BJ (cell line): ENCODE data around the gene CWC22. TPM values are rescaled to one million over a fixed set of nuclear protein-coding genes. Genes with fewer than 3 reads are reported as not detected.

ENCODE experiments used
- CTCF ChIA-PET: fragments of 350-600 bp; formaldehyde crosslinking; extraction: SDS; loops from one replicate; lab custom pipeline; 2021; ENCODE audit warnings: antibody characterized with exemption, inconsistent platforms; lab: Yijun Ruan, JAX
- POLR2A ChIA-PET: fragments of 300-600 bp; sonication (Branson Sonifier 250); formaldehyde crosslinking; extraction: SDS; loops from one replicate; lab custom pipeline; 2021; ENCODE audit warnings: antibody characterized with exemption; lab: Charles Lee
- DNase-seq: peaks from one replicate; pipeline ENCODE4 v3.0.0-alpha.2; 2011; ENCODE audit warnings: low read depth
- H3K27me3 ChIP-seq: 2 replicates; pipeline ENCODE4 v1.6.0; 2011; ENCODE audit warnings: low read length; ENCODE audit not compliant: control insufficient read depth, insufficient read depth
- H3K36me3 ChIP-seq: 2 replicates; pipeline ENCODE4 v1.5.1; 2011; ENCODE audit warnings: low read length; ENCODE audit not compliant: control insufficient read depth, insufficient read depth
- H3K4me3 ChIP-seq: 2 replicates; pipeline ENCODE4 v1.5.1; 2011; ENCODE audit warnings: low read depth, mild to moderate bottlenecking, control low read depth, low read length
- CTCF ChIP-seq: IDR thresholded peaks from 2 replicates; pipeline ENCODE4 v1.5.1; 2011; ENCODE audit warnings: low read depth, mild to moderate bottlenecking, control low read depth, inconsistent platforms, low read length, moderate library complexity; ENCODE audit not compliant: insufficient read depth
- polyA plus RNA-seq: library from polyadenylated mRNA; depleted of rRNA; stranded (reverse); fragments of >200 nt; gene quantifications from 2 replicates; pipeline ENCODE4 v1.2.3, GENCODE V29; 2011

CWC22 gene
- polyA plus RNA-seq, 1 experiment = 1.2 TPM

- CTCF ChIA-PET = no interaction called here
- Histone ChIP-seq H3K27me3 (no peaks in the 10 kb centered on the region), H3K36me3 (no peaks in the 10 kb centered on the region), H3K4me3 (no peak overlapping the region)
- no peak for TF ChIP-seq CTCF
- no peak for DNase-seq
- POLR2A ChIA-PET = no interaction called here
Measured at GRCh38 chr2:180029575-180029974, 22.5 kb upstream of the CWC22 start.

GRCh38 chr2:180021850-180022249 lies 14.8 kb upstream of the CWC22 start:
- Histone ChIP-seq H3K4me3 (no peak overlapping the region), H3K27me3 (0 out of 2 replicates have a peak, but pooled peaks cover 1% of the 10 kb centered on the region), H3K36me3 (no peaks in the 10 kb centered on the region)
- ChIA-PET CTCF (interaction anchor here (1.2 kb wide), 1 partner anchor 17 kb away, joined by 3 read pairs; no protein-coding TSS in a partner anchor), POLR2A (no interaction called here)
- no peak for DNase-seq
- TF ChIP-seq CTCF = no peak

- CTCF ChIA-PET = interaction anchor here (1.0 kb wide), 1 partner anchor 21 kb away, joined by 4 read pairs; no protein-coding TSS in a partner anchor
- no peak for DNase-seq
Measured at GRCh38 chr2:180017784-180018183, 10.7 kb upstream of the CWC22 start.

GRCh38 chr2:180016937-180017336 lies 9.8 kb upstream of the CWC22 start:
- Histone ChIP-seq H3K27me3 (no peaks in the 10 kb centered on the region), H3K4me3 (no peak overlapping the region), H3K36me3 (no peaks in the 10 kb centered on the region)
- ChIA-PET POLR2A (no interaction called here), CTCF (interaction anchor here (1.0 kb wide), 1 partner anchor 22 kb away, joined by 4 read pairs; no protein-coding TSS in a partner anchor)
- DNase-seq = no peak
- no peak for TF ChIP-seq CTCF

More at GRCh38 chr2:180017784-180018183, 10.7 kb upstream of the CWC22 start:
- no peak overlapping the region for H3K4me3 ChIP-seq
- no peaks in the 10 kb centered on the region for H3K27me3 ChIP-seq
- no peaks in the 10 kb centered on the region for H3K36me3 ChIP-seq
- TF ChIP-seq CTCF = no peak
- POLR2A ChIA-PET = no interaction called here

DNA sequence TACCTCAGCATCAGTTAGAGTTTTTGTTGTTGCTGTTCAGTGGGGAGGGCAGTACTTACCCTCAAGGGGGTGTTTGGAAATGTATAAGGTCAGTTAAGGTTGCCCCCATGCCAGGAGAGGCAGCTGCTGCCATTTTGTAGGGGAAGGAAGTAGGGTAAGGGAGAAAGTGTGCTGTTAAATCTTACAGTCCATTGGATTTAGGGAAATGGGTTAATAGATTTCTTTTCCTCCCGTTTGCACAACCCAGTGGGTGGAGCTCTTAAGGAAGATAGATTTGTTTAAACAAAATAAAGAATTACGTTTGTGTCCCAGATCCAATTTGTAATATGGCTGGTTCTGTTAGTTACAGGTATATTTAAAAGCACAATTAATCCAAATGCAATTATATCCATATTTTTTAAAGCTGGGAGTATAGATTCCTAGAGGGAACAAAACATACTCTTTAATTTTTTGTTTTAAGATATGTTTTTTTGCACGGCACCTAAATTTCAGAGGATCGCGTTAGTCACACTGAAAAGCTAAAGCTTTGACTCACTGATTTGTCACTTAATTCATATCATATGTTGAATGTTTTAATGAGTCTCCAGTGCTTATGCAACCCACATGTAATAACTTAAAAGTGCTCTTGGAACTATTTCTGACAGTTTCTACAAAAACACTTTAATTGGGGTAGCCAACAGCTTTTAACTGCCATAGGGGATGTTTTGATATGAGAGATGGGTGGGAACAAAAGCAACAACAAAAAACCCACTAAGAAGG lies 9.0 kb upstream of the CWC22 start:
- H3K27me3 ChIP-seq = no peaks in the 10 kb centered on the region
- CTCF ChIA-PET = interaction anchor here (1.5 to 1.7 kb wide), 2 partner anchors 18 to 24 kb away, joined by 3 to 6 read pairs; no protein-coding TSS in a partner anchor
- no peak overlapping the region; the same call in 1 of the 2 replicates for H3K4me3 ChIP-seq
- H3K36me3 ChIP-seq = no peaks in the 10 kb centered on the region
- TF ChIP-seq CTCF = no peak
- peak; percentile 91 for DNase-seq
- POLR2A ChIA-PET = no interaction called here
